Activated T-cell treated with anti-CD3 and anti-CD28 coated beads for 48 hours (primary cell): ENCODE data around the gene DYNLT4.
"Not testable (repeated sequence)": the region's sequence is repeated elsewhere in the genome, so short reads cannot be mapped to it uniquely, and the experiment has no call there.

Experiments
- DNase-seq: peaks from one replicate; pipeline ENCODE4 v3.0.0-alpha.2; 2020; ENCODE audit warnings: low read depth

The DYNLT4 gene

DNA sequence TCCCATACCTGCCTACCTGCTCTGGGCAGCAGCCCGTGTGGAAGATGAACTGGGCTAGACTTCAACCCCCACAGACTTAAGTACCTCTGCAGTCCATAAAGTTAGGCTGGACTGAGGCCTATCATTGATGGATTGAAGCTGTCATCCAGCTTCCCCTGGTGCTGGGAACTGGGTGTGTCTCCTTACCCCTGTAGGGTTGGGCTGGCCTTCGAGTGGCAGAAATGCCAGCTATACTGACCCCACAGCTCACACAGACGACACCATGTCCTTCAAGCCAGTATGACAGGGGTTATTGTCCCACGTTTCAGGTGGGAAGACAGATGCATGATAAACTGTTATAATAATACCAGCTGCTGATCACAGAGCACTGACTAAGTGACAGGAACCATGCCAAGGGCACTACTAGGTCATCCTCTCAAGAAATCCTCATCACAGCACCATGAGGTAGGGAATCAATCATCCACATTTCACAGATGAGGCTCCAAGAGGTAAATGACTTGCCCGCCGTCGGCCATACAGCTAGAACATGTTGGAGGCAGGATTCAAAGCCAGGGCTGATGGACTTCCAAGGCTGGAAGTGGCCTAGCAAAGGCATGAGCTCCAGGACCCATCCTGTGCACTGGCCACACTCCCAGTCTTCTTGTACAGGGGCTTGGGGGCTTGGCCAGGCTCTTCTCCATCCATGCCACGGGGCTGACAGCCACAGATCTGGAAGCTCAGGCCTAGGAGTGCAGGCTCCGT is 18.9 kb downstream of the DYNLT4 start, which contains the start of gene BEST4:
Gene BEST4 (minus strand): TSS at position 51 of the 741 bp plus-strand sequence. CDS start 465 bp downstream, outside the sequence.
- no peak for DNase-seq

GRCh38 chr1:44787506-44787905 is 19.6 kb downstream of the DYNLT4 start:
- DNase-seq: no peak

DNA sequence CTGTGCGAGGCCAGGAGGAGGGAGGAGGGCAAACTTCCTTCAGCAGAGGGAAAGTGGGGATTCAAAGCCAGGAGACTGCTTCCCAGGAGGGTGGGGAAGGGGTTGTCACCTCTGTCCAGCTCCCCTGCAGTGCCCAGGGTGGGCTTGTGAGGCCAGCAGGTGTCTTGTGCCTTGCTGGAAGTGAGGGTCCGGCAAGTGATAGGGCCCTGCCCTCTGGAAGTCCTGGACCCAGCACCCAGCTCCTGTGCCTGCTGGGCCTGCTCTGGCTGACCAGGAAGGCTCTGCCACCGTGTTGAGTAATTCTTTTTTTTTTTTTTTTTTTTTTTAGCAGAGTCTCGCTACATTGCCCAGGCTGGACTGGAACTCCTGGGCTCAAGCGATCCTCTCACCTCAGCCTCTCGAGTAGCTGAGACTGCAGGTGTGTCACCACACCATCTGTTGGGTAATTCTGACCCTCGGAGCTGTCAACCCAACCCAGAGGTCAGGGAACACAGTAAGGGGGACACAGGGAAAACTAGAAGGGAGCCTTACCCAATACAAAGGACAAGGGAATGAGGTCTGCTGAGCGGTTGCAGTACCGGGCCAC is 20.2 kb downstream of the DYNLT4 start:
- no peak for DNase-seq

GRCh38 chr1:44786138-44786840 is 20.9 kb downstream of the DYNLT4 start:
- peak; percentile 70 for DNase-seq

DNA sequence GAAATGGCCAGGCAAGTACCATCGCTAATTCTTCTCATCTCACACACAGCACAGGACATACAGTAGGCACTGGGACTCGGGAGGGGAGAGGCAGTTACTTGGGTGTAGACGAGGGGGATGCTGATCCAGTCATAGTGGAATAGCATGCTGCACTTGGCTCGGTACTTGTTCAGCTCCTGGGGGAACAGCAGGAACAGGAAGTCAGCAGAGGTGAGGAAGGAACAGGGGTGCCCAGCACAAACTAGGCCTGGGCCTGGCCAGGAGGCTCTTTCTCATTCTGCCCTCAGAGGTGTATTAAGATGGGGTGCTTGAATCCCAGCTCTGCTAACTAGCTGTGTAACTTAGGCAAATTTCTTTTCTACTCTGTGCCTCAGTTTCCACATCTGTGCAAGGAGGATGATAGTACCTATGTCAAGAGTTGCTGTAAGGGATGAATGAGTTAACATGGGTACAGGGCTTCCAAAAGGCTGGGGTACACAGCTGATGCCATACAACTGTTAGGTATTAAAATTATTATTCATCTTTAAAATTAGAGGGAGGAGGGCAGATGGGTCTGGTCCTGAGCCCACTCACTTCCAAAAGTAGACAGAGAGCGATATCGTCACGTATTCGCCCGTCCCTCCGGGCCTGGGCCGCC is 21.5 kb downstream of the DYNLT4 start:
- DNase-seq: no peak

DNA sequence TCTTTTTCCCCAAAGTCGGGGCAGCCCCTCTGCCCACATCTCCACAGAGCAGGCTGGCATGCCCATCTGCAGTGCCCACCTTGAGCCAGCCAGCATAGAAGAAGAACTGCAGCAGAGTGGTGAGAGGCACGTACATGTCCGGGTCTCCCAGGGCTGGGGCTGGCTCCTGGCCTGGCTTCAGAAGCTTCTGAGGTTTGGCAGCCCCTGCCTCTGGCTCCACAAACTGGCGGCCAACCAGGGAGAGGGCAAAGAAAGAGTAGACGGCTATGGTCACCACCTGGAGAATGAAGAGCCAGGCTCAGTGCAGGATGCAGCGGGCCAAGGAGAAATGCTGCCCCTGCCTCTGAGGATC is 22.1 kb downstream of the DYNLT4 start:
- DNase-seq: no peak

DNA sequence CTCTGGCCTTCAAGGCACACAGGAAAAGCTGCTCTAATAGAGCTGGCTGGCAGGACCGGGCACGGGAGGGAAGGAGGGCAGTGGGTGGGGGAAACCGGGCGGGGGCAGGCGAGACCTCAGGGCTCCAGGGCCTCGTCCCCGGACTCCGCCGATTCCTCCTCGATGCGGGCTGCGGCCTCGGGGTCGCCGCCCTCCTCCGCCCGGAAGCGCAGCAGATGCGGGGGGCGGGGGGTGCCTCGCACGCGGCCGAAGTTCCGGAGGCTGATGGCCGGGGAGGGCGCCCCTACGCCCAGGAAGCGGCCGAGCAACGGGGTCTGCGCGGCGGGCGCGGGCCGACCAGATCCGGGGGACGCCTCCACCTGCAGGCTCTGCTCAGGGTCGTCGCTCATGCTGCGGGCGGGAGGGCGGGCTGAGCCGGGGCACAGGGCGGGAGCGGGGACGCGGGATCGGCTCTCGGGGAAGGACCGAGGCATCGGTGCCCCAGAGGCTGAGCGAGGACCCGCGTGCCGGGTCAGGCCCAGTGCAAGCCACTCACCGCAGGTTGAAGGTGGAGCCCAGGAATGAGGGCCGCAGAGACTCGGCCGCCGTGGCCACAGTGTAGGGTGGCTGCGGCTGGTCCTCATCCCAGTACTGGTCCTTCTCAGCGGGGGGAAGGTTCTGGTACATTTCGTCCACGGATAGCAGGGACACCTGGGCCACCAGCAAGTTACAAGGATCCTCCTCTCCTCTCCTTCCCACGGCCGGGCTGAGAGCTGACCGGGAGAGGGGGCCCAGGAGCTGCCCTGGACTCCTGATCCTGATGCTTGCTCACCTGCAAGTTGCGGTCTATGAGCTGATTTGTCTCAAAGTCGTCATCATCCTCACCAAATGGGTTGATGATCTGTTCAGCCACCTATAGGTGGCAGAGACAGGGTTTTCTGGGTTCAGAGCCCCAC is 22.8 kb downstream of the DYNLT4 start:
- DNase-seq: no peak

GRCh38 chr1:44783697-44784093 is 23.5 kb downstream of the DYNLT4 start:
- no peak for DNase-seq

DNA sequence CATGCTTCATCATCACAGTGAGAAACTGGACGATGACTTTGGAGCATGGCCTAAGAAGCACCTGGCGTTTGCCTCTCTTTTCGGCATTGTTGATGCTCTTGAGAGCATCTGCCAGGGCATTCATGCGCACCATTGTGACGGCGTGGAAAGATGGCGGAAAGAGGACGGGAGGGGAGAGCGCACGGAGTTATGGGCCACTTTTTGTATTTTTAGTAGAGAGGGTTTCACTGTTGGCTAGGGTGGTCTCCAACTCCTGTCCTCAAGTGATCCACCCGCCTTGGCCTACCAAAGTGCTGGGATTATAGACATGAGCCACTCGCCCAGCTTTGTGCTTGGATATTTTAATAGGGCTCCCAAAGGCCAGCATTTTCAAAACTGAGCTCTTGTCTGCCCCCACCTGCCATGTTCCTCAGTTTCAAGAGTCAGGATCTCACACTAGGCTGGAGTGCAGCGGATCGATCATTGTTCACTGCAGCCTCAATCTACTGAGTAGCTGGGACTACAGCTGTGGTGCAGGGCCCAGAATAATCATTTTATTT is 26.5 kb downstream of the DYNLT4 start:
- DNase-seq: no peak

GRCh38 chr1:44778705-44779576 is 28.2 kb downstream of the DYNLT4 start:
- DNase-seq: no peak

GRCh38 chr1:44777969-44778635 is 29.0 kb downstream of the DYNLT4 start:
- DNase-seq: no peak

GRCh38 chr1:44777547-44777946 is 29.6 kb downstream of the DYNLT4 start:
- DNase-seq: no peak

DNA sequence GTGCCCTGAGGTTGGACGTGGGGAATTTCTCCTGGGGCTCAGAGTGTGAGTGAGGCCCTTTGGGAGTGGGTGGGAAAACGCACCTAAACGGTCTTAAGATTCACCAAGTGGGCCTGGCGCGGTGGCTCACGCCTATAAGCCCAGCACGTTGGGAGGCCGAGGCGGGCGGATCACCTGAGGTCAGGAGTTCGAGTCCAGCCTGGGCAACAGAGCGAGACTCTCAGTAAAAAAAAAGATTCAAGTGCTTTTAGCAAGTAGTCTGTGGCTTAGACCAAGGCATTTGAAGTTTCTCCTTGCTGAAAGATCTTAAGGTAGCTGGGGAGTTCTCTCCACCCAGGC is 30.5 kb downstream of the DYNLT4 start:
- no peak for DNase-seq

DNA sequence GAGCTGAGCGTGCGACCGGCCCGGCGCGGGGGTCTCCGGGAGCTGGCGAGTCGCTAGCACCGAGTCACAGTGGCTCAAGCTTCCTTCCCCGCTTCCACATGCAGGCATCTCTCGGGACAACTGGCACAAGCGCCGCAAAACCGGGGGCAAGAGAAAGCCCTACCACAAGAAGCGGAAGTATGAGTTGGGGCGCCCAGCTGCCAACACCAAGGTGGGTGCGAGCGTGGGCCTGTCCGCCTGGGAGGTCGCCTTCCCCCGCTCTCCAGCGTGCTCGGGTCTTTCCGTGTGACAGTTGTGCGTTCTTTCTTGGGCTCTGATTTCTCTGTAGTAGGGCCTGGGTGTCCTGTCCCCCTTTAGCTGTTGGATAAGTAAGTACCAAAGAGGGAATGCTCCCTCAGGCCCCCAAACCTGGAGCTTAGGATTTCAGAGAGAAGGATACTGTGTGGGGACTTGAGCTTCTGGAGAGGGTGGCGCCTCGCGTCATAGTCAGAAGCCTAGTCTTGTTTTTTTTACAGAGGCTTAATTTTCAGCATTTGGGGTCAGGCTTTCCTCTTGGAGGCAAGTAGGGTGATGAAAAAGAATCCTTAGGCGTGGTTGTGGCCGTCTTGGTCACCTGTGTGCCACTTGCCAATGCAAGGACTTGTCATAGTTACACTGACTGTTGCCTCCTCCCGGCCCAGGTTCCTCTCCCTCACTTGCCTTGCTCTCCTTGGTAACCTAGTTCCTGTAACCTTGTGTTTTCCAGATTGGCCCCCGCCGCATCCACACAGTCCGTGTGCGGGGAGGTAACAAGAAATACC is 31.0 kb downstream of the DYNLT4 start:
- no peak for DNase-seq

DNA sequence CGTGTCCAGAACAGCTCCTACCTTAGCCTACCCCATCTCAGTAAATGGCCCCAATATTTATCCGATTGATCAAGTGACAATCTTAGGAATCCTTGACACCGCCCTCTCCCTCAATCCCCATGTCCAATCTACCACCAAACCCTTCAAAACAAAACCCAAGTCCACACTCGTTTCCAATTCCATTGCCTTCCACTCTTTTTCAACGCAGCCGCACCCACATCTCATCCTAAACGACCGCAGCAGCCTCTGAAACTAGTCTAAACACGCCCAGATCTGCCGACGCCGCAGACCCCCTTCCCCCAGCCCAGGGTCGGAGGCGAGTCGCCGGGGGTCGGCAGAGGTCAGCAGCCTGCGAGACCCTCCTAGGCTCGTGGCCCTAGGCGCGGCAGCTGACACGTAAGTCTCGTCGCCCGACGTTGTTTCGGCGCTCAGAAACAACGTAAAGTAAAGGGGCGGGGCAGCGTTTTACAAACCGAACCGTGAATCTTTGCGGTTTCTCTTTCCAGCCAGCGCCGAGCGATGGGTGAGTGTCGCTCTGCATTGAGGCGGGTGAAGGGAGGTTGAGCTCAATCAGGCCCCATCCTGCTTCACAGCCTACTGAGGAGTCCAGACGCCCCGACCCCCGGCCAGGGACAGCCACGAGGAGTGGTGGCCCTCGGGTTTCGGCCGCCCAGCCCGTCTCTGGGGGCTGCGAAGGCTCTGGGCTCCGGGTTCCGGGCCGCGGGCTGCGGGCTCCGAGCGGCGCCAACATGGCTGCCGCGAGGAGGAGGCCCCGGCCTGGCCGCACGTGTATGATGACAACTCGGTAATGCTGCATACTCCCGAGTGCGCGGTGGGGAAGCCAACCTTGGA is 31.8 kb downstream of the DYNLT4 start, which contains the start of gene RPS8:
Gene RPS8 (plus strand): TSS at position 463 of the 852 bp plus-strand sequence. CDS start 57 bp downstream, at position 520.
- peak; percentile 81 for DNase-seq

GRCh38 chr1:44766421-44766820 is 40.7 kb downstream of the DYNLT4 start:
- DNase-seq: not testable (repeated sequence)

DNA sequence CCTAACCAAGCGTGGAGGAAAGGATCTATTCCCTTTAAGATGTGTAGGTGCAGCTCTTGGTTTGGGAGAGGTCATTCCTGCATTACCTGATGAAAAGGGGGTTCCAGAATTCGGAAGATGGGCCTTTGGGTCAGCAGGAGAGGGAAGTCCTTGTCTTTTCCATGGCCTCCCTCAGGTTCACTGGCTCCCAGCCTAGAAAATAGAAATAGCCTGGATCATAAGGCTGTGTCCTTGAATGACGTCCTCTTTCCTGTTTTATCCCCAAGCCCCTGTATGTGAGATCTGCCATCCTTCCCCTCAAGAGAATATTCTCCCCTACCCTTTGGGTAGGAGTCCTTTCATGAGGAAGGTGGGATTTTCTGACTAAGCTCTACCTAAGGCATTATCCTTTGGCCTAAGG is 46.3 kb downstream of the DYNLT4 start:
- DNase-seq: no peak

- no peak for DNase-seq
These were observed 48.1 kb downstream of the DYNLT4 start for GRCh38 chr1:44759077-44759476.
